Vagina (tissue), 2 donors: ENCODE measurements around the gene NAT8.
"Not testable (repeated sequence)": the region's sequence is repeated elsewhere in the genome, so short reads cannot be mapped to it uniquely, and the experiment has no call there.

Experiments used
- POLR2A ChIP-seq, 2 donors: fragments of 450-650 bp; IDR thresholded peaks; one replicate each; pipeline ENCODE4 v1.6.1; 2017; ENCODE audit warnings: antibody characterized with exemption in 2 of 2, mild to moderate bottlenecking in 2 of 2, moderate library complexity in 2 of 2
- TF ChIP-seq, protein P1 (sequence below), 3 experiments: fragments of 450-650 bp in 2 of 3; fragments of 200-600 bp in 1 of 3; sonication (generic) in 1 of 3; IDR thresholded peaks; one replicate each; pipeline ENCODE4 v1.5.1; 2017 to 2019; ENCODE audit warnings: antibody characterized with exemption in 3 of 3, mild to moderate bottlenecking in 2 of 3, moderate library complexity in 2 of 3

DNA sequence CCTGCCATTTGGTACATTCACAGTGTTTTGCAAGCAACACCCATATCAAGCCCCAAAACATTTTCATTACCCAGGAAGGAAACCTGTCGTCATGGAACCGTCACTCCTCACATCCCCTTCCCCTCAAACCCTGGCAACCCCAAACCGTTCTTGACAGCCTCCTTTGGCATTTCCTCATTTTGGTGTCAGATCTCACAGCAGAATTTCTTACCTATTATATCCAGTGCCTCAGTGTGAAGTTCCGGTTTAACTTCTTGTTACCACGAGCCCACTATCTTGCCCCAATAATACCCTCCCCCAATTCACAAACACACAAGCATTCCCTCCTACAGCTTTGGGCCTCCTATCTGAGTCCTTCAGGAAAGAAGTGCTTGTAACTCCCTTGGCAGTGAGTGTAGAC lies 16.0 kb downstream of the NAT8 start:
- TF ChIP-seq, protein P1, sequence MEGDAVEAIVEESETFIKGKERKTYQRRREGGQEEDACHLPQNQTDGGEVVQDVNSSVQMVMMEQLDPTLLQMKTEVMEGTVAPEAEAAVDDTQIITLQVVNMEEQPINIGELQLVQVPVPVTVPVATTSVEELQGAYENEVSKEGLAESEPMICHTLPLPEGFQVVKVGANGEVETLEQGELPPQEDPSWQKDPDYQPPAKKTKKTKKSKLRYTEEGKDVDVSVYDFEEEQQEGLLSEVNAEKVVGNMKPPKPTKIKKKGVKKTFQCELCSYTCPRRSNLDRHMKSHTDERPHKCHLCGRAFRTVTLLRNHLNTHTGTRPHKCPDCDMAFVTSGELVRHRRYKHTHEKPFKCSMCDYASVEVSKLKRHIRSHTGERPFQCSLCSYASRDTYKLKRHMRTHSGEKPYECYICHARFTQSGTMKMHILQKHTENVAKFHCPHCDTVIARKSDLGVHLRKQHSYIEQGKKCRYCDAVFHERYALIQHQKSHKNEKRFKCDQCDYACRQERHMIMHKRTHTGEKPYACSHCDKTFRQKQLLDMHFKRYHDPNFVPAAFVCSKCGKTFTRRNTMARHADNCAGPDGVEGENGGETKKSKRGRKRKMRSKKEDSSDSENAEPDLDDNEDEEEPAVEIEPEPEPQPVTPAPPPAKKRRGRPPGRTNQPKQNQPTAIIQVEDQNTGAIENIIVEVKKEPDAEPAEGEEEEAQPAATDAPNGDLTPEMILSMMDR (IDR thresholded peaks at IDR 0.05): not testable (repeated sequence)
- not testable (repeated sequence) for TF ChIP-seq POLR2A (IDR thresholded peaks at IDR 0.05)
